Natural killer cell (primary cell): ENCODE data around the gene ATP6V0B. TPM values are rescaled to one million over a fixed set of nuclear protein-coding genes. Genes with fewer than 3 reads are reported as not detected.

Source experiments
- ATAC-seq, 3 donors: fragments of 150-1000 bp in 2 of 3; fragments of 200-7000 bp in 1 of 3; cut with Tn5 transposase; 1 replicate in 1 of 3; 2 replicates in 2 of 3; pipeline ENCODE4 v1.10.0; 2021; ENCODE audit warnings: mild to moderate bottlenecking in 2 of 3, moderate library complexity in 2 of 3
- DNase-seq, 2 donors: peaks; one replicate each; pipeline versions ENCODE4 v3.0.0 to v3.0.0-alpha.2; 2013 to 2021; ENCODE audit warnings: mixed read lengths in 1 of 2
- H3K27ac ChIP-seq: one replicate; pipeline ENCODE4 v1.5.1; 2013; ENCODE audit warnings: mild to moderate bottlenecking, low read length
- H3K27me3 ChIP-seq: one replicate; pipeline ENCODE4 v1.6.1; 2013; ENCODE audit warnings: low read length; ENCODE audit not compliant: control insufficient read depth, insufficient read depth
- H3K36me3 ChIP-seq: one replicate; pipeline ENCODE4 v1.6.1; 2013; ENCODE audit warnings: low read length; ENCODE audit not compliant: control insufficient read depth, insufficient read depth
- H3K4me1 ChIP-seq: one replicate; pipeline ENCODE4 v1.6.1; 2013; ENCODE audit warnings: low read length; ENCODE audit not compliant: control insufficient read depth, insufficient read depth
- H3K4me3 ChIP-seq: one replicate; pipeline ENCODE4 v1.5.1; 2013; ENCODE audit warnings: low read length
- H3K9me3 ChIP-seq: one replicate; pipeline ENCODE4 v1.6.1; 2013; ENCODE audit warnings: low read length; ENCODE audit not compliant: control insufficient read depth, insufficient read depth
- H3K27ac Mint-ChIP-seq, 2 donors: one replicate each; pipeline ENCODE4 v1.8.0; 2022; ENCODE audit warnings: mild to moderate bottlenecking in 2 of 2, mixed read lengths in 2 of 2, moderate library complexity in 1 of 2
- H3K27me3 Mint-ChIP-seq, 2 donors: one replicate each; pipeline ENCODE4 v1.8.0; 2022; ENCODE audit warnings: low read depth in 2 of 2, mixed read lengths in 2 of 2
- H3K36me3 Mint-ChIP-seq: one replicate; pipeline ENCODE4 v1.8.0; 2022; ENCODE audit warnings: mixed read lengths
- H3K4me1 Mint-ChIP-seq, 2 donors: one replicate each; pipeline ENCODE4 v1.8.0; 2022; ENCODE audit warnings: mixed read lengths in 2 of 2
- H3K4me3 Mint-ChIP-seq: one replicate; pipeline ENCODE4 v1.8.0; 2022; ENCODE audit warnings: mild to moderate bottlenecking, moderate library complexity, mixed read lengths
- H3K9me3 Mint-ChIP-seq, 2 donors: one replicate each; pipeline ENCODE4 v1.8.0; 2022; ENCODE audit warnings: mixed read lengths in 2 of 2
- CTCF ChIP-seq: fragments of 200-600 bp; IDR thresholded peaks from one replicate; pipeline ENCODE4 v1.8.0; 2022; ENCODE audit warnings: antibody characterized with exemption
- WGBS: methylation state at CpG from one replicate; pipeline ENCODE4 v1.1.7; 2013; ENCODE audit warnings: missing lambda C conversion rate; ENCODE audit not compliant: insufficient coverage; 5-methylcytosine and 5-hydroxymethylcytosine counted together
- intact Hi-C: fragments of 100-400 bp; cut with micrococcal nuclease; formaldehyde crosslinking; loops from one replicate; pipeline ENCODE4 v1.14.2; 2022
- total RNA-seq, 4 donors: library from RNA; stranded (reverse); fragments of 120-200 nt in 1 of 4; gene quantifications; one replicate each; pipeline versions ENCODE4 v1.2.3 to v1.2.4, GENCODE V29; 2013 to 2022

ATP6V0B gene
- total RNA-seq, 3 donors from 2014 or later (not counting 1 experiment from before 2014, with no cell fraction given), result 76.3 to 115 (median 113) TPM

- H3K27ac Mint-ChIP-seq, result no peak overlapping the region
- H3K27ac ChIP-seq, result no peak overlapping the region
- no peaks in the 10 kb centered on the region for H3K27me3 Mint-ChIP-seq
- 96% methylated on average over 16 of the region's 16 CpGs for WGBS
- no peak overlapping the region for H3K4me3 ChIP-seq
- no peak for ATAC-seq
- no peak for TF ChIP-seq CTCF
- intact Hi-C loops, result no loop called here
- no peaks in the 10 kb centered on the region for H3K9me3 ChIP-seq
- peaks cover 0 to 19% of the 10 kb centered on the region in 2 donors for H3K4me1 Mint-ChIP-seq
- H3K27me3 ChIP-seq, result no peaks in the 10 kb centered on the region
- H3K4me3 Mint-ChIP-seq, result no peak overlapping the region
- no peaks in the 10 kb centered on the region for H3K36me3 Mint-ChIP-seq
- H3K4me1 ChIP-seq, result peaks cover 5% of the 10 kb centered on the region
- DNase-seq, result no peak
- no peaks in the 10 kb centered on the region for H3K36me3 ChIP-seq
- H3K9me3 Mint-ChIP-seq, result no peaks in the 10 kb centered on the region
Observed at GRCh38 chr1:43984855-43985254, 10.1 kb downstream of the ATP6V0B start.

- no peaks in the 10 kb centered on the region for H3K27me3 Mint-ChIP-seq
- H3K4me3 ChIP-seq, result no peak overlapping the region
- ATAC-seq (no peak), DNase-seq (no peak)
- no peaks in the 10 kb centered on the region for H3K36me3 ChIP-seq
- H3K4me1 ChIP-seq, result peaks cover 6% of the 10 kb centered on the region
- no peaks in the 10 kb centered on the region for H3K9me3 Mint-ChIP-seq
- no peaks in the 10 kb centered on the region for H3K36me3 Mint-ChIP-seq
- intact Hi-C loops, result no loop called here
- peaks cover 0 to 12% of the 10 kb centered on the region in 2 donors for H3K4me1 Mint-ChIP-seq
- no peaks in the 10 kb centered on the region for H3K27me3 ChIP-seq
- no peak for TF ChIP-seq CTCF
- no peak overlapping the region for H3K27ac Mint-ChIP-seq
- no peaks in the 10 kb centered on the region for H3K9me3 ChIP-seq
- H3K27ac ChIP-seq, result no peak overlapping the region
- WGBS, result 89% methylated on average over 4 of the region's 4 CpGs
- H3K4me3 Mint-ChIP-seq, result no peak overlapping the region
Observed at GRCh38 chr1:43985984-43986595, 11.3 kb downstream of the ATP6V0B start.

- Mint-ChIP-seq H3K27me3 (no peaks in the 10 kb centered on the region), H3K9me3 (no peaks in the 10 kb centered on the region), H3K27ac (no peak overlapping the region), H3K4me1 (peaks cover 0 to 19% of the 10 kb centered on the region in 2 donors), H3K36me3 (no peaks in the 10 kb centered on the region), H3K4me3 (no peak overlapping the region)
- intact Hi-C loops, result no loop called here
- 90% methylated on average over 6 of the region's 6 CpGs for WGBS
- no peaks in the 10 kb centered on the region for H3K27me3 ChIP-seq
- H3K27ac ChIP-seq, result no peak overlapping the region
- DNase-seq (no peak), ATAC-seq (no peak)
- H3K4me1 ChIP-seq, result peaks cover 9% of the 10 kb centered on the region
- no peaks in the 10 kb centered on the region for H3K36me3 ChIP-seq
- H3K9me3 ChIP-seq, result no peaks in the 10 kb centered on the region
- H3K4me3 ChIP-seq, result no peak overlapping the region
- TF ChIP-seq CTCF, result no peak
Observed at GRCh38 chr1:43986712-43987111, 12.0 kb downstream of the ATP6V0B start.
